HTERT RPE-1 (cell line): ENCODE measurements around the gene PCBP3.
"Not testable (repeated sequence)": the region's sequence is repeated elsewhere in the genome, so short reads cannot be mapped to it uniquely, and the experiment has no call there.

Experiments
- in situ Hi-C: fragments of 300-500 bp; cut with MboI; formaldehyde crosslinking; loops from 4 replicates; pipeline ENCODE4 v1.14.3; 2020; ENCODE audit warnings: low sequenced_read_pairs

PCBP3 gene

GRCh38 chr21:45802956-45803617, 159.6 kb downstream of the PCBP3 start:
- in situ Hi-C loops, result no loop called here

- in situ Hi-C loops, result no loop called here
Measured at GRCh38 chr21:45803618-45804340, 160.3 kb downstream of the PCBP3 start.

GRCh38 chr21:45804809-45805313, 161.3 kb downstream of the PCBP3 start:
- in situ Hi-C loops, result no loop called here

GRCh38 chr21:45805321-45805720, 161.8 kb downstream of the PCBP3 start:
- in situ Hi-C loops, result no loop called here

- in situ Hi-C loops, result no loop called here
Measured at GRCh38 chr21:45806042-45806441, 162.5 kb downstream of the PCBP3 start.

GRCh38 chr21:45808663-45809062, 165.1 kb downstream of the PCBP3 start:
- in situ Hi-C loops, result not testable (repeated sequence)

GRCh38 chr21:45809421-45809820, 165.9 kb downstream of the PCBP3 start:
- in situ Hi-C loops, result no loop called here

GRCh38 chr21:45811136-45811535, 167.6 kb downstream of the PCBP3 start:
- in situ Hi-C loops, result no loop called here

- in situ Hi-C loops, result not testable (repeated sequence)
Measured at GRCh38 chr21:45814210-45814940, 170.8 kb downstream of the PCBP3 start.

GRCh38 chr21:45815781-45816180, 172.3 kb downstream of the PCBP3 start:
- in situ Hi-C loops, result not testable (repeated sequence)

GRCh38 chr21:45816794-45817193, 173.3 kb downstream of the PCBP3 start:
- in situ Hi-C loops, result no loop called here

- in situ Hi-C loops, result no loop called here
Measured at GRCh38 chr21:45817345-45817744, 173.8 kb downstream of the PCBP3 start.

- in situ Hi-C loops, result no loop called here
Measured at GRCh38 chr21:45818276-45818903, 174.9 kb downstream of the PCBP3 start.

- in situ Hi-C loops, result no loop called here
Measured at GRCh38 chr21:45818904-45819285, 175.4 kb downstream of the PCBP3 start.

- in situ Hi-C loops, result no loop called here
Measured at GRCh38 chr21:45819478-45820170, 176.1 kb downstream of the PCBP3 start.

- in situ Hi-C loops, result no loop called here
Measured at GRCh38 chr21:45820171-45821091, 176.9 kb downstream of the PCBP3 start.

GRCh38 chr21:45821315-45821962, 177.9 kb downstream of the PCBP3 start:
- in situ Hi-C loops, result no loop called here

- in situ Hi-C loops, result no loop called here
Measured at GRCh38 chr21:45821998-45822397, 178.5 kb downstream of the PCBP3 start.
